ENCODE results near the gene MEGF6.

MEGF6 gene

GRCh38 chr1:3571263-3571662 is 40.0 kb downstream of the MEGF6 start:
- DNase-seq, result no peak

DNA sequence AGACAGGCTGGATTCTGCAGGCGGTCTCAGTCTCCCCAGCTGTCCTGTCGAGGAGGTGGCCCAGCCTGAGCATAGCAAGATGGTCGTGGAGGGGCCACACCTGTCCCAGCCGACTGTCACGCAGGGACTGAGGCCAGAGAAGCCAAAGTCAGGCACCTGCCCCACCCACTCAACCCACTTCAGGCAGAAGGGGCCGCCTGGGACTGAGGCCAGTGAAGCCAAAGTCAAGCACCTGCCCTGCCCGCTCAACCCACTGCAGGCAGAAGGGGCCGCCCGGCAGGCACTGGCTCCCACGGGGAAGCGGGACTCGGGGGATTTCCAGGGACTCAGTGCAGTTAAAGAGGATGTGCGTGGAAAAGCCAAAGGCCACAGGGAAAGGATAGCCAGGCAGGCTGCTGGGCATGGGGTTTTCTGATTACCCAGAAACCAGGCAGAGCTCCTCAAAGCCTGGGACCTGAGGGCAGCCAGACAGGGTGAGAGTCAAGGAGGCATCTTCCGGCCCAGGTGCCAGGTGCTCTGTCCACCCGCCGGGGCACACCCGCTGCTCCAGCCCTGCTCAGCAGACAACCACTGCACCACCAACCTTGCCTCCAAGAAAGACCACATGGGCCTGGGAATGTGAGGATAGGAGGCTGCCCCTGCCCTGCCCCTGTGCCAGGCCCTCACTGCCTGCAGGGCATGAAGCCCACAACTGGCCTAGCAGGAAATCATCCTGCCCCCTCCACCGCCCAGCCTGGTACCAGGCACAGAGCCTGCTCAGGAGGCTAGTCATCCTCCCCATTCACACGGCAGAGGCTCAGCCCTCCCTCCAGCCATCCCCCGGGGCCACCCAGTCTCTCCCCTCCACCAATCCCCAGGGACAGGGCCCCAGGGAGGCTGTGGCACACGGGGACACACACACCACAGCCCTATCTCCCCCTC is 41.0 kb downstream of the MEGF6 start:
- no peak for DNase-seq

DNA sequence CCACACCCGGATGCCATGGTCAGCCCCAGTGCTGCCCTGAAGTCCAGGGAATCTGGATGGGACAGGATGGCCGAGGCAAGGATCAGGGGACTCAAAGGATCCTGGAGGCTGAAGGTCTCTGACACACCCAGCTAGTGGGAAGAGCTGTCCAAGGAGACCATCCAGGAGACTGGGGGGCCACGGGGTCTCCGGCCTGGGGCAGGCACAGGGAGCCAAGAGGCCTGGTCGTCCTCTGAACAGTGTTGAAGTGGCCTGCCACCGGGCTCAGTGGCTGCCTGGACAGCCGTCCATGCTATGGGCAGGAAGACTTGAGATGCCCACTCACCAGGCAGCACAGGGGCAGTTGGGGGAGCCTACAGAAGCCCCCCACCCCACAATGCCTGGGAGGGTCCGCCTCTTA is 41.9 kb downstream of the MEGF6 start:
- no peak for DNase-seq

GRCh38 chr1:3568815-3569435 is 42.4 kb downstream of the MEGF6 start:
- no peak for DNase-seq

DNA sequence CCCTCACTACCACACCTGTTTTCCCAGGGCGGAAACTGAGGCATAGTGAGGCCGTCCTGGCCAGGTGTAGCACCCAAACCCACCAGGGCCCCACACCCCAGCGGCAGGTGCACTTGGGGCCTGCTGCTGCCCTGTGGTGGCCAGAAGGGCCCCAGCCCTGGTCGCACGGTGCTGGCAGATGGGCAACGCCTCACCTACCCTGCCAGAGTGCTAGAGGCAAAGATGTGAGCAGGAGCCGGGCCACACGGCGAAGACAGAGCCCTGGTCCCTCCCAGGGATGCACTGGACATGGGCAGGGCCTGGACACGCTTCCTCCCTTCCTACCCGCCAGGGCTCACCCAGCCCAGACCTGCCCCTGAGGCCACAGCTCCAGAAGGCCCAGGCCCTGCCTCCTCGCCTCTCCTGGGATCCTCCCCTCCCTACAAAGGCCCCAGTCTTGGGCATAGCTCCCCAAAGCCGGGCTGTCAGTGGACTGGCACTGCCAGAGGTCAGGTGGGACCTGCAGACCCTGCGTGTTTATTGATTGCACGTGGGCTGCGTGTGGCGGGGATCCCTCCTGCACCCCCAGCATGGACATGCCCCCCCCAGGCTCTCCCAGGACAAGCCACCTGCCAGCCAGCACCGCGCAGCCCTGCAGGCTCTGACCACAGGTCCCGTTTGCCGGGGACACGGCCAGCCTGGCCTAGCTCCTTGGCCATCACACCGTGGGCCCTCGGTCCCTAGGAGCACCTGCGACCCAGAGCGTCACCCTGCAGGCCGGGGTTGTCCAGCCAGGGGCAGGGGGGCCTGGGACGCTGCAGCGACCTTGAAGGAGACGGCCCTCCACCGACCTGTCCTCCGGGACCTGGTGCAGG is 44.1 kb downstream of the MEGF6 start:
- no peak for DNase-seq

DNA sequence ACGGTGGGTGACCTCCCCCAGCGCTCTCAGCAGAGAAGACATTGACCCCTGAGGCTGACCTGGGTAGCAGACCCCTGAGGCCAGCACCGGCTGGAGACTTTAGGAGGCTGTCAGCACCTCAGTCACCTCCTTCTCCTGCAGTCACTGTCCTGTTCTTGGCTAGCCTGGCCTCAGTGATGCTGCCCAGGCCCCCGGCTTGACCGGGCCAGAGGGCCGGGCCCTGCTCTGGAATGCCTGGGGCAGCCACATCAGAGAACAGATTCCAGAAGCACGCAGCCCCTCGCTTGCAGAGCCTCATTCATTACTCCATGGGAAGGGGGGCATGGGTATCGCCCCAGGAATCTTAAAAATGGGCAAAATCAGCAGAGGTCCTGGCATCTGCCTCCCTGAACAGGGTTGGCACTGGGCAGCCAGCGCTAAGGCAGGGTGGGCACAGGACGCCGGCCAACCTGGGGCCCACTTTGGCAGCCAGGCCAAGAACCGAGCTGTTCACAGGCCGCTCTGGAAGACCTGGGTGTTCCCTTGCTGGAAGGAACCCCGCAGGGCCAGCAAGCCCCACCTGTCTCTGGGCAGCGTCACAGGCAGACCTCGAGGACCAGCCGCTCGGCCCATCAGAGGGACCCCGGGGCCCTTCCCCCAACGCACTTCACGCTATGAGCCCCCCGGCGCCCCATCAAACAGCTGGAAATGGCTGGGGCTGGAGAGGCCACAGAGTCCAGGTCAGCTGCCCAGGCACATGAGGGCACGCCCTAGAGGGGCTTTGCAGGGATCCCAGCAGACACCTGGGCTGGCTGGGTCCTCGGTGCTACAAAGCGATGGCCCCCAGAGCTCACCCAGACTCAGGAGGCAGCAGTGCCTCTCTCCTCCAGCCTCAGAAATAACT is 45.1 kb downstream of the MEGF6 start:
- DNase-seq, result no peak

DNA sequence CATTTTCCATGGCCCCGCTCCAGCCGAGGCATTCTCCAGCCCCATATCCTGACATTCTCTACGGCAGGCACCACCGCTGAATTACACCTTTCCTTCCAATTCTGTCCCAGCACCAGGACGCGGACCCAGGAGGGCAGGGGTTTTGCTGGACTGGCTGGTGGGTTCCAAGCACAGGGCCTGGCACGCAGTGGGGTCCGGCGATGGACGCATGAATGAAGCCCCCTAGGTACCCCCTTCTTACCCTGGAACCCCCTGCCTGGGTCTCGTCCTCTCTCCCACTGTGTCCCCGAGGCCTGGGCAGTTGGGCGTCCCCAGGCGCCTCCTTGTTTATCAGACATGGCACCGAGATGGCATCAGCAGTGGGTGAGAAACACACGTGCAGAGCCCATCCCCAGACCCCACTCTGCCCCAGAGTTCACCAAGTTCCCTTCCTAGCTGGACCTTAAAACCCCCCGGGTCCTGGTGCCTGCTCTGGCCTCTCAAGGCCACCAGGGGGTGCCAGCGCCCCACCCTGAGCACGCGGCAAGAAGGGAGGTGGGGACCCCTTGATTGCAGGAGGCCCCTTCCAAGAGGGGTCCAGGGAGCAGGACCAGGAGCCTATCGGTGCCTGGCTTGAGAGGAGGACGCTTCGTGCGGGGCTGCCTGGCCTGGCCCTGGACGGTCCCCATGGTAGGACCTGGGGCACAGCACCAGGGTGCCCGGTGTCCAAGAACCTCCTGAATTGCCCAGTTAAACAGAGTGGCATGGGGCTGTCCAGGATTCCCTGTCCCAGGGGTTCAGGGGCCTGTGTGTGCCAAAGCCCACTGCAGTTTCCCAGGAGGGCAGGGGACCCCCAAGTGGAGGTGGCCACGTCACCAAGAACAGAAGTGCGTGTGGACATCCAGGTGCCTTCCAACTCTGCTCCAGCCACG is 46.1 kb downstream of the MEGF6 start:
- peak in 2 of 5 donors; percentile 10 to 13 for DNase-seq

DNA sequence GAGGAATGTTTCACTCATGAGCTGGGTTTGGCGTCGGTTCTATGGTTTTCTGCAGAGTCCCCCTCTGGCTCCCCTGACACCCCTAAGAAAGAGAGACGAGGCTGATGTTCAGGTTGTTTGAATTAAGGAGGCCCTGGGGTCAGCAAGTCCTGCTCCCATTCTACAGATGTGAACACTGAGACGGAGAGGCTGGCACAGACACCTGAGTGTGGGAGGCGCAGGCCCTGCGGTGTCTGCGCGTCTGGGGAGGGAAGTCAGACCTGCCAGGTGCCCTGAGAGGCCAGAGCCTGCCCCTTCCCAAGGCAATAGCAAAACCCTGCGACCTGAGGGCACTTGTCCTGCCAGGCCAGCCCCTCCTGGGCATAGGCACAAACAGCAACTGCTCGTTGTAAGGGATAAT is 47.7 kb downstream of the MEGF6 start:
- DNase-seq, result no peak

DNA sequence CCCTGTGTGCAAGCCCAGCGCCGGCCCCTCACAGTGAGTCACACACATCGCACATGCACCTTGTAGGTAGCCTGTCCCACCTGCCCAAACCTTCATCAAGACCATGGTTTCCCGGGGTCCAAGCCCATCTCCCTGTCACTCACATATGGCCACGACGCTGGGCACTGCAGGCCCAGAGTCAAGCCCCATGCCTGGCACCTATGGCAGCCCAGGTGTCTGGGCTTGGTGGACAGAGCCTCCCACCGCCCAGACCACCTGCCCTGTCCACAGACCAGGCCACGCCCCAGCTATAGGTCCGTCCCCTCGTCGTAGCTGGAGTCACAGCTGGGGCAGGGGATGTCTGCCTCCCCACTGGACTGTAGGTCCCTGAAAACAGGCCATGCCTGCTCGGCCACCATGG is 48.2 kb downstream of the MEGF6 start:
- no peak for DNase-seq

GRCh38 chr1:3562712-3563111 is 48.6 kb downstream of the MEGF6 start:
- DNase-seq, result no peak

GRCh38 chr1:3561702-3562101 is 49.6 kb downstream of the MEGF6 start:
- no peak for DNase-seq

GRCh38 chr1:3560981-3561380 is 50.3 kb downstream of the MEGF6 start:
- no peak for DNase-seq

DNA sequence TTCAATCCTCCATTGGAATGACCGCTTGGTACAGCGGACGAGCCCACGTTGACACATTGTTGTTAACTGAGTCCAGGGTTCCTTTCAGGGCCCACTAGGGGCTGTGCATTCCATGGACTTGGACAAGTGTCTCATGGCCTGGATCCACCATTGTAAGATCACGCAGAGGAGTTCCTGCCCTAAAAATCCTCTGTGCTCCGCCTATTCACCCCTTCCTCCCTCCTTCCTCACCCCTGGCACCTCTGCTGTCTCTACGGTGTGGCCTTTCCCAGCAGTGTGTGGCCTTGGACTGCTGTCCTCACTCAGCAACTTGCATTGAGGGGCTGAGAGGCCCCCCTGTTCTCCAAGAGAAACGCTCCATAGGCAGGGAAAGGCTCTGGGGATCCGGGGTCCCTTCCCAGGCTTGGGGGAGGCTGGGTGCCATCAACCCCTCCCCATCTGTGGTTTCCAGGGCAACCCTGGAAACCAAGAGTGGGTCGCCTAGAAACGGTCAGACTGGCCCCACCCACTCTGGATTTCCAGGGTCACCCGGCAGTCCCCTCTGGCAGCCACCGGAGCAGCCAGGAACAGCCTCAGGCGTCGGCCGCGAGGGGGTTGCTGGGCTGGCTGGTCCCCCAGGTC is 50.9 kb downstream of the MEGF6 start:
- DNase-seq, result no peak

DNA sequence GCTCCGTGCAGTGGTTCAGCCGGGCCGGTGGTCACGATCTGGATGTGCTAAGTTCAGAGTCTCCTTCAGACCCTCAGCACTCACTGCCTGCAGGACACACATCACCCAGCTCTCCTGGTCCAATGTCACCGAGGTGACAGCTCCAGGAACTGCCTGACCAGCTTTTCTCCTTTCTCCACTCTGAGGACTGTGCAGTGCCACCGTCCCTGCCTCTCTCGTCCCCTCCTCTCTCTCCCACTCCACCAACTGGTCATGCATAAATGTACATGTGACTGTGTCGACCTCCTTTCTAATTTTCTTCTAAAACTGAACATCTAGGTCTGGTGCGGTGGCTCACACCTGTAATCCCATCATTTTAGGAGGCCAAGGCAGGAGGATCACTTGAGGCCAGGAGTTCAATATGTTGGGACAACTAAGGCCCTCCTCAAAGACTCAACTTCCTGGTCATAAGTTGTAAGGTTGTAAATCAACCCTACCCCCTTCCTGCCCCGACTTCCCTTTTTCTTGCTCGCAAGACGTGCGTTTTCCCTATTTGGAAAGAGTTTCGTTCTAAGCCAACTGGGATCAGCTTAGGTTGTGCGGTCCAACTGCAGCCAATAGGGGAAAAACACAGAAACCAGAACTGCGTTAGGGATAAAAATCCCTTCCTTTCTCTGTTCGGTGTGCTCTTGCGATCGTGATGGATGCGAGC is 53.1 kb downstream of the MEGF6 start:
- DNase-seq, result no peak

GRCh38 chr1:3557366-3557765 is 53.9 kb downstream of the MEGF6 start:
- DNase-seq, result no peak

GRCh38 chr1:3556336-3556735 is 55.0 kb downstream of the MEGF6 start:
- no peak for DNase-seq

- no peak for DNase-seq
Measured at GRCh38 chr1:3555131-3555920, 56.0 kb downstream of the MEGF6 start.

DNA sequence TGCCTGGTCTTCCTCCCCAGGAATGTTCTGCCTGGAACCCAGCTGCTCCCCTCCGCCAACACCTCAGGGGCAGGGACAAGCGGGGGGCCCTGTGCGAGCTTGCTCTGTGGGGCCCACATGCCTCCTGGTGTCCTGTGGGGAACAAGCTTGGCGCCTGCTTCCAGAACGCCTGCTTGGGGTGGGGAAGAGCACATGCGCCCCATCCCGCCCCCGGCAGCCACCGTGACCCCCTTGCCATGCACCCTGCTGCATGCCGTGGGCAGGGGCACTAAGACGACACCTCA is 57.4 kb downstream of the MEGF6 start:
- no peak for DNase-seq

DNA sequence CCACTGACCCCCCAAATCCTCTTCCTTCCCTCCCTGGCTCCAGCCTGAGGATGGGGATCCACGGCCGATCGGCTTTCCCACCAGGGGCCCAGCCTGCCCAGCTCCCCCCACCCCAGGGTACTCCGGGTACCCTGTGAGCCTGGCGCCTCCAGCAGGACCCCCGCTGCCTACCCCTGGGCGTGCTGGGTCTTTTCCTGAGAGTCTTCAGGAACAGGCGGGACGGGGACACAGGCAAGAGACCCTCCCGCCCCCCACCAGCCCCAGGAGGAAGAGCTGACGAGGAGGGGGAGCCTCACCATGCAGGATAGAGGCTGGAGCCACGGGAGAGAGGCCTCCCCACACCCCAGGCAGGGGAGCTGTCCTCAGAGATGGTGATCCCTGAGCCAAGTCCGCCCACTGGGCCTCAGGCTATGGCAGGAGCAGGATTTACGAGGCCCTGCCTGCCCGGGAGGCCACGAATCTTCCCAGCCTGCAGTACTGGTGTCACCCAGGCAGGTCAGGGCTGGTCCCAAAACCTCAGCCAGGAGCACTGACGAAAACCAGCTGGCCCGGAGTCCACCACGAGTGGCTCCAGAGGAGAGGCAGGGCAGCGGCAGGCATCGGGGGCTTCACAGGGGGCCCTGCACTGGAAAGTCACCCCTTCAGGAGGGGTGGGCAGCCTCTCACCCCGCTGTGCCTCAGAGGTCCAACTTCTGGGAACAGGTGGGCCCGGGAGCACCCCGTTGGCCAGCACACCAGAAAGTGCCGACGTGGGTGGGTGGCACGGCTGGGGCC is 58.0 kb downstream of the MEGF6 start:
- DNase-seq, result no peak
